HEK293 (cell line): Measurements from ENCODE around the gene SPRTN.

Source experiments
- CTCF ChIA-PET: fragments of 350-600 bp; formaldehyde crosslinking; extraction: SDS; loops from one replicate; lab custom pipeline; 2021; ENCODE audit warnings: antibody characterized with exemption; lab: Yijun Ruan, JAX
- POLR2A ChIA-PET: fragments of 300-600 bp; formaldehyde crosslinking; extraction: SDS; loops from one replicate; lab custom pipeline; 2020; ENCODE audit warnings: antibody characterized with exemption, inconsistent platforms; lab: Yijun Ruan, JAX
- H3K27ac ChIP-seq: fragments of 200-500 bp; sonication (Bioruptor generic); 2 replicates; pipeline ENCODE4 v1.5.1; 2014; ENCODE audit warnings: low read depth, low read length, control low read depth, inconsistent platforms; ENCODE audit errors: extremely low read depth
- H3K36me3 ChIP-seq, 2 experiments: fragments of 200-500 bp in 1 of 2; sonication (Bioruptor generic) in 1 of 2; 1 replicate in 1 of 2; 2 replicates in 1 of 2; pipeline ENCODE4 v1.5.1; 2014 to 2017; ENCODE audit warnings: inconsistent platforms in 2 of 2, low read length in 2 of 2; ENCODE audit not compliant: control insufficient read depth in 2 of 2, insufficient read depth in 1 of 2
- H3K4me1 ChIP-seq: fragments of 200-500 bp; sonication (Bioruptor generic); 2 replicates; pipeline ENCODE4 v1.5.1; 2014; ENCODE audit warnings: mild to moderate bottlenecking, low read length, inconsistent platforms; ENCODE audit not compliant: control insufficient read depth, insufficient read depth
- H3K4me3 ChIP-seq: 2 replicates; pipeline ENCODE4 v1.5.1; 2011; ENCODE audit warnings: low read depth, mild to moderate bottlenecking, control low read depth, low read length, moderate library complexity
- H3K9me3 ChIP-seq: fragments of 200-500 bp; sonication (Bioruptor generic); 2 replicates; pipeline ENCODE4 v1.5.1; 2014; ENCODE audit warnings: low read depth, low read length, inconsistent platforms; ENCODE audit not compliant: control insufficient read depth, insufficient read depth
- ATF2 ChIP-seq: fragments of 450-650 bp; formaldehyde crosslinking; IDR thresholded peaks from 2 replicates; pipeline ENCODE4 v1.5.1; 2016; ENCODE audit warnings: missing biosample characterization, missing genetic modification characterization, low read depth
- GLI2 ChIP-seq: fragments of 450-650 bp; formaldehyde crosslinking; IDR thresholded peaks from 2 replicates; pipeline ENCODE4; 2017; ENCODE audit warnings: missing biosample characterization, missing genetic modification characterization, low read depth, borderline replicate concordance
- KLF8 ChIP-seq: fragments of 450-650 bp; formaldehyde crosslinking; IDR thresholded peaks from 2 replicates; pipeline ENCODE4 v1.5.1; 2016; ENCODE audit warnings: missing biosample characterization, missing genetic modification characterization
- PRDM1 ChIP-seq: fragments of 450-650 bp; formaldehyde crosslinking; IDR thresholded peaks from 2 replicates; pipeline ENCODE4; 2016; ENCODE audit warnings: missing biosample characterization, missing genetic modification characterization
- PRDM6 ChIP-seq: fragments of 450-650 bp; formaldehyde crosslinking; IDR thresholded peaks from 2 replicates; pipeline ENCODE4 v1.5.1; 2017; ENCODE audit warnings: missing biosample characterization, missing genetic modification characterization
- REST ChIP-seq: fragments of 450-650 bp; formaldehyde crosslinking; IDR thresholded peaks from 2 replicates; pipeline ENCODE4 v1.5.1; 2016; ENCODE audit warnings: missing biosample characterization, missing genetic modification characterization
- SCRT2 ChIP-seq: fragments of 450-650 bp; formaldehyde crosslinking; IDR thresholded peaks from 2 replicates; pipeline ENCODE4 v1.5.1; 2016; ENCODE audit warnings: missing biosample characterization, missing genetic modification characterization
- ZBTB8A ChIP-seq: fragments of 450-650 bp; formaldehyde crosslinking; IDR thresholded peaks from 2 replicates; pipeline ENCODE4 v1.5.1; 2016; ENCODE audit warnings: missing biosample characterization, missing genetic modification characterization
- ZFP41 ChIP-seq: fragments of 450-650 bp; formaldehyde crosslinking; IDR thresholded peaks from 2 replicates; pipeline ENCODE4 v1.5.1; 2016; ENCODE audit warnings: missing biosample characterization, missing genetic modification characterization, borderline replicate concordance
- ZNF202 ChIP-seq: fragments of 450-650 bp; formaldehyde crosslinking; IDR thresholded peaks from 2 replicates; pipeline ENCODE4 v1.5.1; 2016; ENCODE audit warnings: missing biosample characterization, missing genetic modification characterization, borderline replicate concordance
- ZNF514 ChIP-seq: fragments of 450-650 bp; formaldehyde crosslinking; IDR thresholded peaks from 2 replicates; pipeline ENCODE4 v1.5.1; 2016; ENCODE audit warnings: missing biosample characterization, missing genetic modification characterization
- ZNF610 ChIP-seq: fragments of 450-650 bp; formaldehyde crosslinking; IDR thresholded peaks from 2 replicates; pipeline ENCODE4 v1.5.1; 2016; ENCODE audit warnings: missing biosample characterization, missing genetic modification characterization, borderline replicate concordance

Gene SPRTN

GRCh38 chr1:231390071-231390470, 52.0 kb downstream of the SPRTN start:
- POLR2A ChIA-PET, result no interaction called here

GRCh38 chr1:231392389-231393131, 54.5 kb downstream of the SPRTN start:
- TF ChIP-seq ATF2 (tag by site-specific recombination), result peak; percentile 45; the same call in 1 of the 2 replicates
- peak; percentile 92 for TF ChIP-seq REST (tag by site-specific recombination)
- TF ChIP-seq PRDM1 (tag by site-specific recombination), result no peak
- CTCF ChIA-PET, result interaction anchor here (0.6 to 1.7 kb wide), 7 partner anchors 11 to 485 kb away, joined by 3 to 9 read pairs (median 3); no protein-coding TSS in a partner anchor

More at GRCh38 chr1:231390071-231390470, 52.0 kb downstream of the SPRTN start:
- CTCF ChIA-PET, result interaction anchor here (0.6 to 2.1 kb wide), 6 partner anchors 8 to 747 kb away, joined by 3 to 10 read pairs (median 3); no protein-coding TSS in a partner anchor
- H3K4me3 ChIP-seq, result no peak overlapping the region
- no peak overlapping the region for H3K27ac ChIP-seq
- TF ChIP-seq ZFP41, result no peak
- no peak for TF ChIP-seq GLI2
- TF ChIP-seq PRDM6, result no peak
- H3K4me1 ChIP-seq, result peaks cover under 1% of the 10 kb centered on the region; the same call in 1 of the 2 replicates
- no peaks in the 10 kb centered on the region; a peak in 1 of 3 replicates for H3K36me3 ChIP-seq
- H3K9me3 ChIP-seq, result no peaks in the 10 kb centered on the region

GRCh38 chr1:231393668-231394067, 55.6 kb downstream of the SPRTN start:
- Histone ChIP-seq H3K9me3 (no peaks in the 10 kb centered on the region), H3K36me3 (no peaks in the 10 kb centered on the region; a peak in 1 of 3 replicates), H3K4me3 (no peak overlapping the region), H3K27ac (no peak overlapping the region), H3K4me1 (peaks cover 11% of the 10 kb centered on the region)
- TF ChIP-seq KLF8 (no peak), ZBTB8A (tag by site-specific recombination) (no peak), ZNF610 (tag by site-specific recombination) (no peak), SCRT2 (no peak), ZNF514 (tag by site-specific recombination) (no peak), ZNF202 (tag by site-specific recombination) (no peak)
- ChIA-PET POLR2A (interaction anchor here (0.9 to 1.3 kb wide), 4 partner anchors 8 to 138 kb away, joined by 3 to 6 read pairs (median 4); no protein-coding TSS in a partner anchor), CTCF (interaction anchor here (1.7 kb wide), 1 partner anchor 14 kb away, joined by 9 read pairs; no protein-coding TSS in a partner anchor)

More at GRCh38 chr1:231392389-231393131, 54.5 kb downstream of the SPRTN start:
- Histone ChIP-seq H3K27ac (no peak overlapping the region), H3K4me1 (peaks cover 9% of the 10 kb centered on the region), H3K4me3 (no peak overlapping the region), H3K36me3 (no peaks in the 10 kb centered on the region; a peak in 1 of 3 replicates), H3K9me3 (no peaks in the 10 kb centered on the region)
- POLR2A ChIA-PET, result interaction anchor here (0.6 to 1.3 kb wide), 8 partner anchors 9 to 155 kb away, joined by 3 to 9 read pairs (median 3); partner anchors contain the start of genes EXOC8, SPRTN and TSNAX
